Measurements from ENCODE around the gene CD101.

DNA sequence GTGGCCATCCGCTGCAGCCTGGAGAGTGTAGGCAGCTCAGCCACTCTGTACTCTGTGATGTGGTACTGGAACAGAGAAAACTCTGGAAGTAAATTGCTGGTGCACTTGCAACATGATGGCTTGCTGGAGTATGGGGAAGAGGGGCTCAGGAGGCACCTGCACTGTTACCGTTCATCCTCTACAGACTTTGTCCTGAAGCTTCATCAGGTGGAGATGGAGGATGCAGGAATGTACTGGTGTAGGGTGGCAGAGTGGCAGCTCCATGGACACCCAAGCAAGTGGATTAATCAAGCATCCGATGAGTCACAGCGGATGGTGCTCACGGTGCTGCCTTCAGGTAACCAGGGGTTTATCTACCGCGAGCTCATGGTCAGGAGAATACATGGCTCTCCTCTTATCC is 24.0 kb downstream of the CD101 start:
- TF ChIP-seq POLR2A (IDR thresholded peaks at IDR 0.05) = no peak
- TF ChIP-seq, protein P1, sequence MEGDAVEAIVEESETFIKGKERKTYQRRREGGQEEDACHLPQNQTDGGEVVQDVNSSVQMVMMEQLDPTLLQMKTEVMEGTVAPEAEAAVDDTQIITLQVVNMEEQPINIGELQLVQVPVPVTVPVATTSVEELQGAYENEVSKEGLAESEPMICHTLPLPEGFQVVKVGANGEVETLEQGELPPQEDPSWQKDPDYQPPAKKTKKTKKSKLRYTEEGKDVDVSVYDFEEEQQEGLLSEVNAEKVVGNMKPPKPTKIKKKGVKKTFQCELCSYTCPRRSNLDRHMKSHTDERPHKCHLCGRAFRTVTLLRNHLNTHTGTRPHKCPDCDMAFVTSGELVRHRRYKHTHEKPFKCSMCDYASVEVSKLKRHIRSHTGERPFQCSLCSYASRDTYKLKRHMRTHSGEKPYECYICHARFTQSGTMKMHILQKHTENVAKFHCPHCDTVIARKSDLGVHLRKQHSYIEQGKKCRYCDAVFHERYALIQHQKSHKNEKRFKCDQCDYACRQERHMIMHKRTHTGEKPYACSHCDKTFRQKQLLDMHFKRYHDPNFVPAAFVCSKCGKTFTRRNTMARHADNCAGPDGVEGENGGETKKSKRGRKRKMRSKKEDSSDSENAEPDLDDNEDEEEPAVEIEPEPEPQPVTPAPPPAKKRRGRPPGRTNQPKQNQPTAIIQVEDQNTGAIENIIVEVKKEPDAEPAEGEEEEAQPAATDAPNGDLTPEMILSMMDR (IDR thresholded peaks at IDR 0.05) = no peak
- no peak for TF ChIP-seq POLR2AphosphoS5 (IDR thresholded peaks at IDR 0.05)
